ENCODE measurements around the gene WLS.
"Not testable (repeated sequence)": the region's sequence is repeated elsewhere in the genome, so short reads cannot be mapped to it uniquely, and the experiment has no call there.

WLS gene

GRCh38 chr1:68232289-68233148, at the start of gene WLS:
WLS (minus strand) TSS chr1:68232523; CDS start chr1:68232299, 224 bp downstream.
- peak; percentile 78 for DNase-seq (ENCODE audit: low read depth)

- no peak for DNase-seq (ENCODE audit: low read depth)
Measured at GRCh38 chr1:68280286-68280685, 48.0 kb upstream of the WLS start.

GRCh38 chr1:68279846-68280245, 47.5 kb upstream of the WLS start:
- DNase-seq (ENCODE audit: low read depth), result no peak

- no peak for DNase-seq (ENCODE audit: low read depth)
Measured at GRCh38 chr1:68278221-68278620, 45.9 kb upstream of the WLS start.

GRCh38 chr1:68276448-68276847, 44.1 kb upstream of the WLS start:
- no peak for DNase-seq (ENCODE audit: low read depth)

GRCh38 chr1:68273530-68273929, 41.2 kb upstream of the WLS start:
- no peak for DNase-seq (ENCODE audit: low read depth)

GRCh38 chr1:68271596-68271995, 39.3 kb upstream of the WLS start:
- DNase-seq (ENCODE audit: low read depth), result no peak

- DNase-seq (ENCODE audit: low read depth), result no peak
Measured at GRCh38 chr1:68270951-68271350, 38.6 kb upstream of the WLS start.

GRCh38 chr1:68269637-68270430, 37.5 kb upstream of the WLS start:
- no peak for DNase-seq (ENCODE audit: low read depth)

- DNase-seq (ENCODE audit: low read depth), result no peak
Measured at GRCh38 chr1:68268896-68269483, 36.7 kb upstream of the WLS start.

GRCh38 chr1:68256824-68257223, 24.5 kb upstream of the WLS start:
- not testable (repeated sequence) for DNase-seq (ENCODE audit: low read depth)

- peak; percentile 22 for DNase-seq (ENCODE audit: low read depth)
Measured at GRCh38 chr1:68255301-68255700, 23.0 kb upstream of the WLS start.

GRCh38 chr1:68254667-68255226, 22.4 kb upstream of the WLS start:
- no peak for DNase-seq (ENCODE audit: low read depth)

GRCh38 chr1:68237040-68237439, 4.7 kb upstream of the WLS start:
- no peak for DNase-seq (ENCODE audit: low read depth)

- DNase-seq (ENCODE audit: low read depth), result no peak
Measured at GRCh38 chr1:68234094-68234493, 1.8 kb upstream of the WLS start.

- DNase-seq (ENCODE audit: low read depth), result no peak
Measured at GRCh38 chr1:68233202-68233601, 879 bp upstream of the WLS start.

GRCh38 chr1:68231627-68232288, 565 bp downstream of the WLS start:
- DNase-seq (ENCODE audit: low read depth), result peak; percentile 88

GRCh38 chr1:68230901-68231626, 1.3 kb downstream of the WLS start:
- DNase-seq (ENCODE audit: low read depth), result no peak

- peak; percentile 26 for DNase-seq (ENCODE audit: low read depth)
Measured at GRCh38 chr1:68230484-68230802, 1.9 kb downstream of the WLS start.

- DNase-seq (ENCODE audit: low read depth), result no peak
Measured at GRCh38 chr1:68229650-68230483, 2.5 kb downstream of the WLS start.
